HCT116 (cell line): ENCODE measurements around the gene SEZ6L2. TPM values are rescaled to one million over a fixed set of nuclear protein-coding genes. Genes with fewer than 3 reads are reported as not detected.

Experiments
- ATAC-seq: fragments of 200-7000 bp; cut with Tn5 transposase; 2 replicates; pipeline ENCODE4 v1.9.1; 2020; ENCODE audit warnings: mild to moderate bottlenecking, moderate library complexity
- BruUV-seq: library from RNA; stranded (reverse); fragments of 400-500 nt; replicated peaks from 2 replicates; lab custom pipeline; 2021; lab: Mats Ljungman, UMichigan
- CTCF ChIA-PET: fragments of 300-600 bp; sonication (Branson Sonifier 250); formaldehyde crosslinking; loops from one replicate; lab custom pipeline; 2021; ENCODE audit warnings: antibody characterized with exemption; lab: Charles Lee
- POLR2A ChIA-PET: fragments of 300-600, 350-600 bp; sonication (Branson Sonifier 250); formaldehyde crosslinking; loops from one replicate; lab custom pipeline; 2021; ENCODE audit warnings: antibody characterized with exemption; lab: Charles Lee
- RAD21 ChIA-PET, 2 experiments: fragments of 300-600 bp; sonication (Branson Sonifier 250); formaldehyde crosslinking; loops; one replicate each; lab custom pipeline; 2023; ENCODE audit warnings: low total read pairs in 2 of 2; ENCODE audit not compliant: uncharacterized antibody in 2 of 2, unreplicated experiment in 2 of 2, low non-redundant PET in 1 of 2; lab: Charles Lee
- DNase-seq: peaks from one replicate; pipeline ENCODE4 v3.0.0-alpha.2; 2010; ENCODE audit warnings: low read depth, low spot score
- H2AFZ ChIP-seq: fragments of 200-600 bp; shearing (Covaris generic), sonication (generic); 2 replicates; pipeline ENCODE4 v1.6.1; 2017; ENCODE audit warnings: low read depth, mixed run types, mixed read lengths, antibody characterized with exemption, low read length; ENCODE audit not compliant: poor library complexity, severe bottlenecking
- H3K27ac ChIP-seq: 2 replicates; pipeline ENCODE4 v1.5.1; 2012; ENCODE audit warnings: low read depth, low read length
- H3K27me3 ChIP-seq: fragments of 200-600 bp; sonication (generic); 2 replicates; pipeline ENCODE4 v1.6.1; 2016; ENCODE audit warnings: mixed run types, low read length, mixed read lengths; ENCODE audit not compliant: insufficient read depth
- H3K36me3 ChIP-seq, 2 experiments: fragments of 200-500 bp in 1 of 2; fragments of 200-600 bp in 1 of 2; sonication (Bioruptor generic) in 1 of 2; sonication (generic) in 1 of 2; 2 replicates each; pipeline versions ENCODE4 v1.5.1 to v1.6.1; 2014 to 2016; ENCODE audit warnings: low read length in 2 of 2, inconsistent platforms in 1 of 2, mixed read lengths in 1 of 2, mixed run types in 1 of 2; ENCODE audit not compliant: insufficient read depth in 2 of 2, control insufficient read depth in 1 of 2
- H3K4me1 ChIP-seq, 2 experiments: fragments of 200-600 bp in 1 of 2; sonication (generic) in 1 of 2; 2 replicates each; pipeline versions ENCODE4 v1.5.1 to v1.6.1; 2012 to 2017; ENCODE audit warnings: low read length in 2 of 2, inconsistent platforms in 1 of 2, mild to moderate bottlenecking in 1 of 2, mixed read lengths in 1 of 2, mixed run types in 1 of 2, moderate library complexity in 1 of 2; ENCODE audit not compliant: insufficient read depth in 2 of 2, control insufficient read depth in 1 of 2
- H3K4me2 ChIP-seq: fragments of 200-600 bp; sonication (generic); 2 replicates; pipeline ENCODE4 v1.6.1; 2017; ENCODE audit warnings: mixed run types, low read length, mixed read lengths
- H3K4me3 ChIP-seq, 2 experiments: fragments of 200-600 bp in 1 of 2; sonication (generic) in 1 of 2; replicated peaks in 1 of 2; 2 replicates each; pipeline ENCODE4 v1.5.1; 2011 to 2016; ENCODE audit warnings: low read length in 2 of 2, control low read depth in 1 of 2, low read depth in 1 of 2, mild to moderate bottlenecking in 1 of 2, mixed read lengths in 1 of 2, mixed run types in 1 of 2
- H3K79me2 ChIP-seq: fragments of 200-600 bp; sonication (generic); 2 replicates; pipeline ENCODE4 v1.6.1; 2017; ENCODE audit warnings: mild to moderate bottlenecking, mixed run types, low read length, moderate library complexity, mixed read lengths; ENCODE audit not compliant: insufficient read depth
- H3K9ac ChIP-seq: fragments of 200-600 bp; sonication (generic); 2 replicates; pipeline ENCODE4 v1.6.1; 2016; ENCODE audit warnings: low read length, mixed read lengths
- H3K9me2 ChIP-seq: fragments of 200-600 bp; sonication (generic), shearing (Covaris generic); 2 replicates; pipeline ENCODE4 v1.6.1; 2017; ENCODE audit warnings: mixed run types, mild to moderate bottlenecking, moderate library complexity; ENCODE audit not compliant: insufficient read depth
- H3K9me3 ChIP-seq, 2 experiments: fragments of 200-500 bp in 1 of 2; fragments of 200-600 bp in 1 of 2; sonication (Bioruptor generic) in 1 of 2; sonication (generic) in 1 of 2; 2 replicates each; pipeline ENCODE4 v1.6.1; 2014 to 2017; ENCODE audit warnings: low read length in 2 of 2, mixed read lengths in 2 of 2, inconsistent platforms in 1 of 2, low read depth in 1 of 2, mild to moderate bottlenecking in 1 of 2, mixed run types in 1 of 2, moderate library complexity in 1 of 2; ENCODE audit not compliant: control insufficient read depth in 1 of 2, insufficient read depth in 1 of 2
- H4K20me1 ChIP-seq: fragments of 200-600 bp; sonication (generic), shearing (Covaris generic); 2 replicates; pipeline ENCODE4 v1.6.1; 2017; ENCODE audit warnings: mixed run types, mild to moderate bottlenecking, moderate library complexity; ENCODE audit not compliant: insufficient read depth
- CTCF ChIP-seq, 3 experiments: fragments of 200-600 bp in 1 of 3; sonication (generic) in 1 of 3; IDR thresholded peaks in 2 of 3; conservative IDR thresholded peaks in 1 of 3; 2 replicates each; pipeline ENCODE4 v1.5.1; 2012 to 2017; ENCODE audit warnings: low read depth in 2 of 3, low read length in 2 of 3, antibody characterized with exemption in 1 of 3, borderline replicate concordance in 1 of 3, control low read depth in 1 of 3, mild to moderate bottlenecking in 1 of 3, mixed read lengths in 1 of 3, mixed run types in 1 of 3, moderate library complexity in 1 of 3; ENCODE audit not compliant: insufficient read depth in 1 of 3
- ELF1 ChIP-seq: IDR thresholded peaks from 2 replicates; pipeline ENCODE4 v1.6.1; 2012; ENCODE audit warnings: low read depth, borderline replicate concordance
- JUND ChIP-seq: IDR thresholded peaks from 2 replicates; pipeline ENCODE4 v1.6.1; 2012
- ZFX ChIP-seq: fragments of 450-650 bp; IDR thresholded peaks from 2 replicates; pipeline ENCODE4 v1.6.1; 2017
- intact Hi-C: fragments of 100-400 bp; cut with micrococcal nuclease; formaldehyde crosslinking; loops from 2 replicates; pipeline ENCODE4 v1.10.0; 2022
- total RNA-seq: library from RNA; stranded (reverse); gene quantifications from one replicate; pipeline ENCODE4 v1.2.1, GENCODE V29; 2021; ENCODE audit not compliant: unreplicated experiment
- TF ChIP-seq, protein P1 (sequence below): IDR thresholded peaks from 2 replicates; pipeline ENCODE4 v1.6.1; 2012
- TF ChIP-seq, protein P2 (sequence below): IDR thresholded peaks from 2 replicates; pipeline ENCODE4 v1.6.1; 2012

Gene SEZ6L2
- total RNA-seq, 1 experiment from 2014 or later = 49.3 TPM

DNA sequence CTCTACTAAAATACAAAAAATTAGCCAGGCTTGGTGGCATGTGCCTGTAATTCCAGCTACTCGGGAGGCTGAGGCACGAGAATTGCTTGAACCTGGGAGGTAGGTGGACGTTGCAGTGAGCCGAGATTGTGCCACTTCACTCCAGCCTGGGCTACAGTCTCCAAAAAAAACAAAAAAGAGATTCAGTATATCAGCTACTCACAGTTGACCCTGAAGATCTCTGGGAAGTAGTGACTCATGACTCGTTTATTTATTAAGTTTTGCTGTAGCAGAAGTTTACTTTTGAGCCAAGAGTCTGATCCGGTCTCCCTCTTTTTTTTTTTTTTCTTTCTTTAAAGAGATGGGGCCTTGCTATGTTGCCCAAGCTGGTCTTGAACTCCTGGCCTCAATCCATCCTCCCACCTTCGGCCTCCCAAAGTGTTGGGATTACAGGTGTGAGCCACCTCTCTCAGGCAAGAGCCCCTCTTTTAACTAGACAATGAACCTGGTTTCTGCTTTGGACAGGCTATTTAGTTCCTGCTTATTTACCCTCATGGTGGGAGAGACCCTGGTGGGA, 74.7 kb downstream of the SEZ6L2 start (continued):
- TF ChIP-seq, protein P1, sequence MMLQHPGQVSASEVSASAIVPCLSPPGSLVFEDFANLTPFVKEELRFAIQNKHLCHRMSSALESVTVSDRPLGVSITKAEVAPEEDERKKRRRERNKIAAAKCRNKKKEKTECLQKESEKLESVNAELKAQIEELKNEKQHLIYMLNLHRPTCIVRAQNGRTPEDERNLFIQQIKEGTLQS = no peak
- no peak for TF ChIP-seq ELF1
- no peak for TF ChIP-seq CTCF (IDR thresholded peaks at IDR 0.05 in 2 of 3, conservative IDR thresholded peaks at IDR 0.05 in 1 of 3; ENCODE audit: borderline replicate concordance in 1 of 3, insufficient read depth in 1 of 3, low read depth in 2 of 3, low read length in 2 of 3)
- TF ChIP-seq, protein P2, sequence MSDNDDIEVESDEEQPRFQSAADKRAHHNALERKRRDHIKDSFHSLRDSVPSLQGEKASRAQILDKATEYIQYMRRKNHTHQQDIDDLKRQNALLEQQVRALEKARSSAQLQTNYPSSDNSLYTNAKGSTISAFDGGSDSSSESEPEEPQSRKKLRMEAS = no peak
- TF ChIP-seq JUND = no peak
- TF ChIP-seq, all 23 proteins: peak for 0

- no peak for TF ChIP-seq CTCF (IDR thresholded peaks at IDR 0.05 in 2 of 3, conservative IDR thresholded peaks at IDR 0.05 in 1 of 3; ENCODE audit: borderline replicate concordance in 1 of 3, insufficient read depth in 1 of 3, low read depth in 2 of 3, low read length in 2 of 3)
- TF ChIP-seq ZFX = peak; percentile 37; the same call in 1 of the 2 replicates
- Histone ChIP-seq H3K9ac (peak overlapping the region; percentile 67), H3K9me3 (no peaks in the 10 kb centered on the region), H3K4me3 (peak overlapping the region; percentile 74 to 86), H3K79me2 (peaks cover 74% of the 10 kb centered on the region), H3K9me2 (no peaks in the 10 kb centered on the region), H3K27me3 (no peaks in the 10 kb centered on the region), H4K20me1 (no peaks in the 10 kb centered on the region; the same call in 1 of the 2 replicates), H2AFZ (no peak overlapping the region), H3K4me2 (peak overlapping the region; percentile 78), H3K4me1 (peaks cover 70 to 99% of the 10 kb centered on the region in 2 experiments), H3K36me3 (peaks cover 0 to 8% of the 10 kb centered on the region in 2 experiments; a peak in 2 of 4 replicates), H3K27ac (peak overlapping the region; percentile 98)
- BruUV-seq = no TSS peak
- ATAC-seq = peak; percentile 49
- DNase-seq = peak; percentile 70
- ChIA-PET CTCF (interaction anchor here (0.9 to 3.3 kb wide), 2 partner anchors 27 to 211 kb away, joined by 3 to 28 read pairs; no protein-coding TSS in a partner anchor), POLR2A (interaction anchor here (1.2 to 4.3 kb wide), 4 partner anchors 17 to 199 kb away, joined by 3 to 14 read pairs (median 7); partner anchors contain the start of gene SEZ6L2), RAD21 (interaction anchor here in 1 of 2 experiments (0.6 to 0.7 kb wide), 2 partner anchors 13 to 117 kb away, joined by 4 to 7 read pairs; no protein-coding TSS in a partner anchor)
- intact Hi-C loops = loop anchor here (2.0 kb wide), 1 partner anchor 199 kb away; no protein-coding TSS in a partner anchor
Measured at GRCh38 chr16:29821643-29822115, 77.7 kb downstream of the SEZ6L2 start.

Other genes starting within 250 kb of the SEZ6L2 start
- 0.47 TPM for gene SPN, start 236.3 kb downstream of the SEZ6L2 start, total RNA-seq
- 0.52 TPM for gene QPRT, start 220.4 kb downstream of the SEZ6L2 start, total RNA-seq
- gene C16orf54, start 153.6 kb downstream of the SEZ6L2 start, total RNA-seq = 0.15 TPM
- 0.07 TPM for gene ZG16, start 121.3 kb downstream of the SEZ6L2 start, total RNA-seq
- gene KIF22, start 108.8 kb downstream of the SEZ6L2 start, total RNA-seq = 155 TPM
- gene MAZ, start 93.0 kb downstream of the SEZ6L2 start, total RNA-seq = 256 TPM
- gene PRRT2, start 87.4 kb downstream of the SEZ6L2 start, total RNA-seq = 4.0 TPM
- gene PAGR1, start 83.4 kb downstream of the SEZ6L2 start, total RNA-seq = 28.9 TPM
- 75.1 TPM for gene MVP, start 79.1 kb downstream of the SEZ6L2 start, total RNA-seq
- 58.3 TPM for gene CDIPT, start 36.3 kb downstream of the SEZ6L2 start, total RNA-seq
- 18.4 TPM for gene ASPHD1, start 938 bp upstream of the SEZ6L2 start, total RNA-seq
- 40.7 TPM for gene KCTD13, start 26.7 kb upstream of the SEZ6L2 start, total RNA-seq
- 75.5 TPM for gene TMEM219, start 62.5 kb upstream of the SEZ6L2 start, total RNA-seq
- 56.7 TPM for gene TAOK2, start 74.3 kb upstream of the SEZ6L2 start, total RNA-seq
- gene HIRIP3, start 96.1 kb upstream of the SEZ6L2 start, total RNA-seq = 21.8 TPM
- 89.8 TPM for gene INO80E, start 96.7 kb upstream of the SEZ6L2 start, total RNA-seq
- gene DOC2A, start 111.5 kb upstream of the SEZ6L2 start, total RNA-seq = 17.3 TPM
- gene C16orf92, start 123.6 kb upstream of the SEZ6L2 start, total RNA-seq = not detected
- 1.0 TPM for gene TLCD3B, start 131.7 kb upstream of the SEZ6L2 start, total RNA-seq
- gene ALDOA, start 166.2 kb upstream of the SEZ6L2 start, total RNA-seq = 2,423 TPM
- 165 TPM for gene PPP4C, start 176.4 kb upstream of the SEZ6L2 start, total RNA-seq
- 1.4 TPM for gene TBX6, start 192.4 kb upstream of the SEZ6L2 start, total RNA-seq
- 10.9 TPM for gene YPEL3, start 196.7 kb upstream of the SEZ6L2 start, total RNA-seq
- gene GDPD3, start 214.0 kb upstream of the SEZ6L2 start, total RNA-seq = 7.0 TPM
- gene MAPK3, start 223.7 kb upstream of the SEZ6L2 start, total RNA-seq = 68.8 TPM